HG03135 (cell line): Measurements from ENCODE around the gene AOPEP.
"Not testable (repeated sequence)": the region's sequence is repeated elsewhere in the genome, so short reads cannot be mapped to it uniquely, and the experiment has no call there.

Source experiments
- ATAC-seq: cut with Tn5 transposase; IDR thresholded peaks from one replicate; pipeline ENCODE4 v1.9.1; 2021; ENCODE audit warnings: mild to moderate bottlenecking, moderate library complexity; ENCODE audit not compliant: unreplicated experiment

Gene AOPEP

GRCh38 chr9:94809778-94810177 lies 83.3 kb downstream of the AOPEP start:
- ATAC-seq = no peak

- no peak for ATAC-seq
These were observed 84.6 kb downstream of the AOPEP start for GRCh38 chr9:94811074-94811473.

GRCh38 chr9:94812343-94812742 lies 85.8 kb downstream of the AOPEP start:
- no peak for ATAC-seq

GRCh38 chr9:94813379-94813778 lies 86.9 kb downstream of the AOPEP start:
- ATAC-seq = no peak

- no peak for ATAC-seq
These were observed 91.0 kb downstream of the AOPEP start for GRCh38 chr9:94817291-94818177.

GRCh38 chr9:94818178-94818541 lies 91.7 kb downstream of the AOPEP start:
- no peak for ATAC-seq

- ATAC-seq = no peak
These were observed 92.7 kb downstream of the AOPEP start for GRCh38 chr9:94819161-94819687.

- ATAC-seq = no peak
These were observed 94.8 kb downstream of the AOPEP start for GRCh38 chr9:94821098-94821887.

- ATAC-seq = no peak
These were observed 95.8 kb downstream of the AOPEP start for GRCh38 chr9:94822273-94822672.

GRCh38 chr9:94823710-94824109 lies 97.2 kb downstream of the AOPEP start:
- no peak for ATAC-seq

GRCh38 chr9:94824411-94824810 lies 97.9 kb downstream of the AOPEP start:
- ATAC-seq = no peak

GRCh38 chr9:94824913-94825610 lies 98.6 kb downstream of the AOPEP start:
- ATAC-seq = no peak

- no peak for ATAC-seq
These were observed 99.1 kb downstream of the AOPEP start for GRCh38 chr9:94825611-94825958.

GRCh38 chr9:94826044-94826443 lies 99.5 kb downstream of the AOPEP start:
- no peak for ATAC-seq

- no peak for ATAC-seq
These were observed 100.3 kb downstream of the AOPEP start for GRCh38 chr9:94826644-94827410.

- no peak for ATAC-seq
These were observed 101.2 kb downstream of the AOPEP start for GRCh38 chr9:94827584-94828304.

- no peak for ATAC-seq
These were observed 103.0 kb downstream of the AOPEP start for GRCh38 chr9:94829380-94830070.

GRCh38 chr9:94830071-94830604 lies 103.6 kb downstream of the AOPEP start:
- not testable (repeated sequence) for ATAC-seq

- ATAC-seq = no peak
These were observed 107.3 kb downstream of the AOPEP start for GRCh38 chr9:94833802-94834201.
